HG03457 (cell line): ENCODE measurements around the gene CTAGE1.

ENCODE experiments used
- ATAC-seq: cut with Tn5 transposase; IDR thresholded peaks from one replicate; pipeline ENCODE4 v1.9.1; 2021; ENCODE audit warnings: moderate number of reproducible peaks; ENCODE audit not compliant: unreplicated experiment

The CTAGE1 gene

GRCh38 chr18:22439447-22439846 is 21.7 kb upstream of the CTAGE1 start:
- no peak for ATAC-seq

GRCh38 chr18:22436136-22436535 is 18.4 kb upstream of the CTAGE1 start:
- ATAC-seq, result no peak

GRCh38 chr18:22434973-22435608 is 17.4 kb upstream of the CTAGE1 start:
- ATAC-seq, result no peak

- no peak for ATAC-seq
Measured at GRCh38 chr18:22433956-22434355, 16.2 kb upstream of the CTAGE1 start.

GRCh38 chr18:22432657-22433137 is 15.0 kb upstream of the CTAGE1 start:
- ATAC-seq, result no peak

GRCh38 chr18:22429564-22429963 is 11.8 kb upstream of the CTAGE1 start:
- no peak for ATAC-seq

- no peak for ATAC-seq
Measured at GRCh38 chr18:22428672-22429071, 11.0 kb upstream of the CTAGE1 start.

GRCh38 chr18:22427822-22428549 is 10.3 kb upstream of the CTAGE1 start:
- no peak for ATAC-seq

GRCh38 chr18:22424565-22424963 is 6.8 kb upstream of the CTAGE1 start:
- no peak for ATAC-seq

- ATAC-seq, result no peak
Measured at GRCh38 chr18:22423878-22424564, 6.3 kb upstream of the CTAGE1 start.

- no peak for ATAC-seq
Measured at GRCh38 chr18:22422909-22423548, 5.3 kb upstream of the CTAGE1 start.

- ATAC-seq, result no peak
Measured at GRCh38 chr18:22420652-22421051, 2.9 kb upstream of the CTAGE1 start.

- ATAC-seq, result no peak
Measured at GRCh38 chr18:22412176-22412911, 5.4 kb downstream of the CTAGE1 start.

GRCh38 chr18:22411446-22411845 is 6.3 kb downstream of the CTAGE1 start:
- ATAC-seq, result no peak

GRCh38 chr18:22410126-22410525 is 7.6 kb downstream of the CTAGE1 start:
- ATAC-seq, result no peak

- ATAC-seq, result no peak
Measured at GRCh38 chr18:22409445-22409844, 8.3 kb downstream of the CTAGE1 start.

GRCh38 chr18:22408059-22408458 is 9.7 kb downstream of the CTAGE1 start:
- no peak for ATAC-seq

- no peak for ATAC-seq
Measured at GRCh38 chr18:22405142-22405541, 12.6 kb downstream of the CTAGE1 start.

- no peak for ATAC-seq
Measured at GRCh38 chr18:22403950-22404349, 13.8 kb downstream of the CTAGE1 start.

- ATAC-seq, result no peak
Measured at GRCh38 chr18:22399949-22400348, 17.8 kb downstream of the CTAGE1 start.

- no peak for ATAC-seq
Measured at GRCh38 chr18:22398464-22398863, 19.3 kb downstream of the CTAGE1 start.
